ENCODE data around the gene RAB20.

- TF ChIP-seq ARNT (IDR thresholded peaks at IDR 0.05) (no peak), LEF1 (IDR thresholded peaks at IDR 0.05; ENCODE audit: borderline replicate concordance) (no peak), SUZ12 (IDR thresholded peaks at IDR 0.05) (no peak), SP1 (IDR thresholded peaks at IDR 0.05) (no peak), FOXM1 (IDR thresholded peaks at IDR 0.05; ENCODE audit: borderline replicate concordance) (no peak), HDGF (IDR thresholded peaks at IDR 0.05; ENCODE audit: borderline replicate concordance) (no peak), NFRKB (IDR thresholded peaks at IDR 0.05) (no peak)
Observed at GRCh38 chr13:110479648-110480047, 81.9 kb downstream of the RAB20 start.
